HepG2 (cell line): ENCODE measurements around the gene ADAMTS4. TPM values are rescaled to one million over a fixed set of nuclear protein-coding genes. Genes with fewer than 3 reads are reported as not detected.
A peak's percentile ranks its signal among the peaks of the same experiment; 100 is the strongest.

Experiments used
- AGO2 ChIP-seq: fragments of 200-400 bp; formaldehyde crosslinking; optimal IDR thresholded peaks from 2 replicates; pipeline ENCODE3; 2017; ENCODE audit warnings: mild to moderate bottlenecking, low read depth, low read length, moderate library complexity
- ATF7 ChIP-seq, 2 experiments: fragments of 450-650 bp in 1 of 2; sonication (generic) in 1 of 2; formaldehyde crosslinking in 1 of 2; IDR thresholded peaks; 2 replicates each; pipeline versions ENCODE4 v1.4.0 to v1.6.1; 2016 to 2020; ENCODE audit warnings: antibody characterized with exemption in 1 of 2, mild to moderate bottlenecking in 1 of 2, missing genetic modification reagents in 1 of 2
- ATF7-NPFF ChIP-seq: sonication (generic); formaldehyde crosslinking; IDR thresholded peaks from 2 replicates; pipeline ENCODE4 v1.8.1; 2023; ENCODE audit warnings: mild to moderate bottlenecking, low read depth, missing genetic modification reagents, moderate library complexity
- DNMT3B ChIP-seq: conservative IDR thresholded peaks from 2 replicates; pipeline ENCODE4 v1.6.1; 2016; ENCODE audit warnings: missing biosample characterization, control low read depth
- FOXP1 ChIP-seq, 2 experiments: fragments of 450-650 bp in 1 of 2; IDR thresholded peaks; 2 replicates each; pipeline ENCODE4 v1.6.1; 2017 to 2018; ENCODE audit warnings: antibody characterized with exemption in 1 of 2
- MAFK ChIP-seq, 2 experiments: IDR thresholded peaks in 1 of 2; conservative IDR thresholded peaks in 1 of 2; 2 replicates each; pipeline ENCODE4 v1.6.1; 2011; ENCODE audit warnings: improper control_type of control experiment in 2 of 2, low read length in 2 of 2
- RBM39 ChIP-seq: fragments of 200-400 bp; formaldehyde crosslinking; IDR thresholded peaks from one replicate; pipeline ENCODE4 v1.6.1; 2018; ENCODE audit warnings: antibody characterized with exemption, mild to moderate bottlenecking, low read depth, low read length; ENCODE audit not compliant: poor library complexity, severe bottlenecking
- SKI ChIP-seq: fragments of 450-650 bp; IDR thresholded peaks from one replicate; pipeline ENCODE4 v1.6.1; 2018; ENCODE audit warnings: mild to moderate bottlenecking; ENCODE audit not compliant: partially characterized antibody
- ZBTB8A ChIP-seq: sonication (generic); formaldehyde crosslinking; IDR thresholded peaks from 2 replicates; pipeline ENCODE4 v1.4.0; 2020; ENCODE audit warnings: mild to moderate bottlenecking, low read depth, missing genetic modification reagents, borderline replicate concordance
- ZNF24 ChIP-seq: fragments of 450-650 bp; IDR thresholded peaks from 2 replicates; pipeline ENCODE4 v1.6.1; 2017; ENCODE audit warnings: antibody characterized with exemption, mild to moderate bottlenecking
- ZNF484 ChIP-seq: sonication (generic); formaldehyde crosslinking; IDR thresholded peaks from 2 replicates; pipeline ENCODE4 v1.5.1; 2020; ENCODE audit warnings: mild to moderate bottlenecking, low read depth, missing genetic modification reagents, borderline replicate concordance
- ZNF605 ChIP-seq: sonication (generic); formaldehyde crosslinking; IDR thresholded peaks from 2 replicates; pipeline ENCODE4 v1.8.0; 2022; ENCODE audit warnings: mild to moderate bottlenecking, missing genetic modification reagents
- ZNF720 ChIP-seq: sonication (generic); formaldehyde crosslinking; IDR thresholded peaks from 2 replicates; pipeline ENCODE4 v1.4.0; 2020; ENCODE audit warnings: missing genetic modification reagents
- ZNF749 ChIP-seq: sonication (generic); formaldehyde crosslinking; IDR thresholded peaks from 2 replicates; pipeline ENCODE4 v1.8.0; 2022; ENCODE audit warnings: mild to moderate bottlenecking, missing genetic modification reagents, moderate library complexity, borderline replicate concordance
- ZNF850 ChIP-seq: sonication (generic); formaldehyde crosslinking; conservative IDR thresholded peaks from 2 replicates; pipeline ENCODE4 v1.9.0; 2021; ENCODE audit warnings: mild to moderate bottlenecking, missing genetic modification reagents
- ZNF891 ChIP-seq: sonication (generic); formaldehyde crosslinking; IDR thresholded peaks from 2 replicates; pipeline ENCODE4 v1.5.0; 2020; ENCODE audit warnings: mild to moderate bottlenecking, missing genetic modification reagents
- polyA plus RNA-seq, 8 experiments: library from polyadenylated mRNA; depleted of rRNA in 3 of 8; stranded (reverse) in 7 of 8; unstranded in 1 of 8; fragments of >200 nt; fragmentation: Illumina TruSeq in 4 of 8; extraction: Trizol in 4 of 8; gene quantifications; 2 replicates each; pipeline versions ENCODE4 v1.2.1 to v1.2.3, GENCODE V29; 2011 to 2016; ENCODE audit warnings: low read depth in 4 of 8, missing spikeins in 1 of 8, mixed read lengths in 1 of 8; ENCODE audit not compliant: insufficient read depth in 1 of 8
- total RNA-seq, 5 experiments: library from RNA; depleted of rRNA; stranded (reverse); fragments of >200 nt; fragmentation: Illumina TruSeq; extraction: Trizol; gene quantifications; 2 replicates each; pipeline ENCODE4 v1.2.3, GENCODE V29; 2016; ENCODE audit warnings: low read depth in 1 of 5
- TF ChIP-seq, protein P1 (sequence below): IDR thresholded peaks from 2 replicates; pipeline ENCODE4 v1.6.1; 2012; ENCODE audit warnings: low read length, improper control_type of control experiment
- TF ChIP-seq, protein P2 (sequence below): sonication (generic); formaldehyde crosslinking; conservative IDR thresholded peaks from 2 replicates; pipeline ENCODE4 v1.4.0; 2020; ENCODE audit warnings: missing genetic modification reagents
- TF ChIP-seq, protein P3 (sequence below): sonication (generic); formaldehyde crosslinking; IDR thresholded peaks from 2 replicates; pipeline ENCODE4 v1.5.1; 2020; ENCODE audit warnings: mild to moderate bottlenecking, missing genetic modification reagents, borderline replicate concordance

Gene ADAMTS4
- total and polyA plus RNA-seq, 2 of the 13 experiments (the other 11 are each of a cell fraction or from before 2014, with no cell fraction given) = 0.51 to 1.7 TPM

DNA sequence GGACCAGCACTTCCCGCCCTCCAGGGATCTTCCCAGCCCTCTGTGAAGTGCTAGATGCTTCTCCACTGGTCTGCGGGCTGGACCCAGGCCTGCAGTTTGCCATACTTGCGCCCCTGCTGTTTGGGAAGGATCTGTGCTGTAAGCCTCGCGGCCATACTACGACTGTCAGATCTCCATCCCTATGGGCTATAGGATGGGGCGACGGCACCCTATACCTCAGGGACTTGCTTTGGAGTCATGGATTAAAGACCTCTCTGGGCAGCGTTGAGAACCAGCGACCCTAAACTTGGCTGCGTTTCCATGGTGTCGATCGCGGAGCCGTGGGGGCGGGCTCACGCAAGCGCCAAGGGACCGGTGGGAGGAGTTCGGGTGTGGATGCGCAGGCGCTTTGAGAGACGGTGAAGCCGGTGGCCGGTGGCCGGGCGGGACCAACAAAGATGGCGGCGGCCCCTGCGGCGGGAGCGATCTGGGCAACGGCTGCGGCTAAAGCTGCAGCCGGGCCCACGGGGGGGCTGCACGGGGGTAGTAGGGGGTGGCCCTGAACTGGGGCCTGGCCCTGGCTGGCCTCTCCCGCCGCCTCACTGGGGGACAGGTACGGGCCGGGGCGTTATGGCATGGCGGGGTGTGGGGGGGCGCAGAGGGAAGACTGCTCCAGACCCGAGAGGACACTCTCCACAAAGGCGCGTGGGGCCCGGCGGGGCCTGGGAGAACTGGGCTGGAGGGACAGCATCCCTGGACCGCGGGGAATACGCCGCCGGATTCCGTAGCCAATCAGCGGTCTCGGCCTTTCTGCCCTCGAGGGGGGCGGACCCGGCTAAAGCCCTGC lies 39.6 kb downstream of the ADAMTS4 start, which contains the start of gene USP21 (continued):
- TF ChIP-seq, protein P1, sequence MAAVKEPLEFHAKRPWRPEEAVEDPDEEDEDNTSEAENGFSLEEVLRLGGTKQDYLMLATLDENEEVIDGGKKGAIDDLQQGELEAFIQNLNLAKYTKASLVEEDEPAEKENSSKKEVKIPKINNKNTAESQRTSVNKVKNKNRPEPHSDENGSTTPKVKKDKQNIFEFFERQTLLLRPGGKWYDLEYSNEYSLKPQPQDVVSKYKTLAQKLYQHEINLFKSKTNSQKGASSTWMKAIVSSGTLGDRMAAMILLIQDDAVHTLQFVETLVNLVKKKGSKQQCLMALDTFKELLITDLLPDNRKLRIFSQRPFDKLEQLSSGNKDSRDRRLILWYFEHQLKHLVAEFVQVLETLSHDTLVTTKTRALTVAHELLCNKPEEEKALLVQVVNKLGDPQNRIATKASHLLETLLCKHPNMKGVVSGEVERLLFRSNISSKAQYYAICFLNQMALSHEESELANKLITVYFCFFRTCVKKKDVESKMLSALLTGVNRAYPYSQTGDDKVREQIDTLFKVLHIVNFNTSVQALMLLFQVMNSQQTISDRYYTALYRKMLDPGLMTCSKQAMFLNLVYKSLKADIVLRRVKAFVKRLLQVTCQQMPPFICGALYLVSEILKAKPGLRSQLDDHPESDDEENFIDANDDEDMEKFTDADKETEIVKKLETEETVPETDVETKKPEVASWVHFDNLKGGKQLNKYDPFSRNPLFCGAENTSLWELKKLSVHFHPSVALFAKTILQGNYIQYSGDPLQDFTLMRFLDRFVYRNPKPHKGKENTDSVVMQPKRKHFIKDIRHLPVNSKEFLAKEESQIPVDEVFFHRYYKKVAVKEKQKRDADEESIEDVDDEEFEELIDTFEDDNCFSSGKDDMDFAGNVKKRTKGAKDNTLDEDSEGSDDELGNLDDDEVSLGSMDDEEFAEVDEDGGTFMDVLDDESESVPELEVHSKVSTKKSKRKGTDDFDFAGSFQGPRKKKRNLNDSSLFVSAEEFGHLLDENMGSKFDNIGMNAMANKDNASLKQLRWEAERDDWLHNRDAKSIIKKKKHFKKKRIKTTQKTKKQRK = no peak
- TF ChIP-seq ZNF850 (CRISPR knock-in tag) (no peak), DNMT3B (CRISPR knock-in tag) (0 out of 2 replicates have a peak, but pooled peaks have one; percentile 52), FOXP1 (IDR thresholded peaks at IDR 0.05) (no peak), FOXP1 (CRISPR knock-in tag; IDR thresholded peaks at IDR 0.05) (no peak), MAFK (conservative IDR thresholded peaks at IDR 0.05 in 1 of 2, IDR thresholded peaks at IDR 0.05 in 1 of 2; ENCODE audit: low read length in 2 of 2) (no peak), AGO2 (peak; percentile 90), ZNF24 (no peak), ZNF749 (CRISPR knock-in tag) (0 out of 2 replicates have a peak, but pooled peaks have one; percentile 41), ZNF605 (CRISPR knock-in tag) (peak; percentile 8; the same call in 1 of the 2 replicates), ATF7 (IDR thresholded peaks at IDR 0.05) (no peak), ATF7 (CRISPR knock-in tag; IDR thresholded peaks at IDR 0.05) (peak; percentile 49; the same call in 1 of the 2 replicates), ZNF484 (CRISPR knock-in tag) (no peak), SKI (no peak), ZNF720 (CRISPR knock-in tag) (no peak), ATF7-NPFF (CRISPR knock-in tag) (no peak), RBM39 (peak; percentile 60), ZNF891 (peak; percentile 77), ZBTB8A (CRISPR knock-in tag) (no peak)
- TF ChIP-seq, protein P2, sequence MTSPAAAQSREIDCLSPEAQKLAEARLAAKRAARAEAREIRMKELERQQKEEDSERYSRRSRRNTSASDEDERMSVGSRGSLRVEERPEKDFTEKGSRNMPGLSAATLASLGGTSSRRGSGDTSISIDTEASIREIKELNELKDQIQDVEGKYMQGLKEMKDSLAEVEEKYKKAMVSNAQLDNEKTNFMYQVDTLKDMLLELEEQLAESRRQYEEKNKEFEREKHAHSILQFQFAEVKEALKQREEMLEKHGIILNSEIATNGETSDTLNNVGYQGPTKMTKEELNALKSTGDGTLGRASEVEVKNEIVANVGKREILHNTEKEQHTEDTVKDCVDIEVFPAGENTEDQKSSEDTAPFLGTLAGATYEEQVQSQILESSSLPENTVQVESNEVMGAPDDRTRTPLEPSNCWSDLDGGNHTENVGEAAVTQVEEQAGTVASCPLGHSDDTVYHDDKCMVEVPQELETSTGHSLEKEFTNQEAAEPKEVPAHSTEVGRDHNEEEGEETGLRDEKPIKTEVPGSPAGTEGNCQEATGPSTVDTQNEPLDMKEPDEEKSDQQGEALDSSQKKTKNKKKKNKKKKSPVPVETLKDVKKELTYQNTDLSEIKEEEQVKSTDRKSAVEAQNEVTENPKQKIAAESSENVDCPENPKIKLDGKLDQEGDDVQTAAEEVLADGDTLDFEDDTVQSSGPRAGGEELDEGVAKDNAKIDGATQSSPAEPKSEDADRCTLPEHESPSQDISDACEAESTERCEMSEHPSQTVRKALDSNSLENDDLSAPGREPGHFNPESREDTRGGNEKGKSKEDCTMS (CRISPR knock-in tag) = no peak
- TF ChIP-seq, protein P3, sequence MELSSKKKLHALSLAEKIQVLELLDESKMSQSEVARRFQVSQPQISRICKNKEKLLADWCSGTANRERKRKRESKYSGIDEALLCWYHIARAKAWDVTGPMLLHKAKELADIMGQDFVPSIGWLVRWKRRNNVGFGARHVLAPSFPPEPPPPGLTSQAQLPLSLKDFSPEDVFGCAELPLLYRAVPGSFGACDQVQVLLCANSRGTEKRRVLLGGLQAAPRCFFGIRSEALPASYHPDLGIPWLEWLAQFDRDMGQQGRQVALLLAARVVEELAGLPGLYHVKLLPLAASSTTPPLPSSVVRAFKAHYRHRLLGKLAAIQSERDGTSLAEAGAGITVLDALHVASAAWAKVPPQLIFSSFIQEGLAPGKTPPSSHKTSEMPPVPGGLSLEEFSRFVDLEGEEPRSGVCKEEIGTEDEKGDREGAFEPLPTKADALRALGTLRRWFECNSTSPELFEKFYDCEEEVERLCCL (CRISPR knock-in tag) = no peak
